A549 (cell line): ENCODE measurements around the gene NDUFB2. TPM values are rescaled to one million over a fixed set of nuclear protein-coding genes. Genes with fewer than 3 reads are reported as not detected.
A peak's percentile ranks its signal among the peaks of the same experiment; 100 is the strongest.

Experiments
- ATAC-seq, 2 experiments: fragments of 200-7000 bp in 1 of 2; fragments of >200 bp in 1 of 2; cut with Nextera tagmentation in 1 of 2; cut with Tn5 transposase in 1 of 2; 3 replicates each; pipeline versions ENCODE4 v1.8.0 to v1.9.1; 2018 to 2020; ENCODE audit warnings: mild to moderate bottlenecking in 1 of 2, moderate library complexity in 1 of 2
- CTCF ChIA-PET: fragments of 300-600 bp; sonication (Branson Sonifier 250); formaldehyde crosslinking; extraction: SDS; loops from one replicate; lab custom pipeline; 2021; ENCODE audit warnings: antibody characterized with exemption, inconsistent platforms; lab: Yijun Ruan, JAX
- POLR2A ChIA-PET: fragments of 350-600 bp; formaldehyde crosslinking; extraction: SDS; loops from one replicate; lab custom pipeline; 2021; ENCODE audit warnings: antibody characterized with exemption, inconsistent platforms; lab: Yijun Ruan, JAX
- DNase-seq, 2 experiments: peaks; one replicate each; pipeline versions ENCODE4 v3.0.0 to v3.0.0-alpha.2; 2011 to 2016; ENCODE audit warnings: low read depth in 1 of 2, low spot score in 1 of 2
- FAIRE-seq: peaks from 2 replicates; lab custom pipeline; 2011; peaks lifted over from hg19 to GRCh38; lab: Jason Lieb, UNC
- H3K27ac ChIP-seq, 2 experiments: fragments of >200 bp; sonication (Bioruptor Twin); formaldehyde crosslinking; 3 replicates each; pipeline ENCODE4 v1.5.1; 2016 to 2017
- H3K4me1 ChIP-seq: fragments of >200 bp; sonication (Bioruptor Twin); formaldehyde crosslinking; 3 replicates; pipeline ENCODE4 v1.6.1; 2016
- H3K4me2 ChIP-seq: fragments of >200 bp; sonication (Bioruptor Twin); formaldehyde crosslinking; 3 replicates; pipeline ENCODE4 v1.6.1; 2016
- H3K4me3 ChIP-seq: fragments of >200 bp; sonication (Bioruptor Twin); formaldehyde crosslinking; 3 replicates; pipeline ENCODE4 v1.5.1; 2016
- H3K9me3 ChIP-seq: fragments of >200 bp; sonication (Bioruptor Twin); formaldehyde crosslinking; 3 replicates; pipeline ENCODE4 v1.6.1; 2016
- ATOH8 ChIP-seq: fragments of 250-450 bp; sonication (Bioruptor Pico); IDR thresholded peaks from 2 replicates; pipeline ENCODE4 v1.5.0; 2020; ENCODE audit warnings: low read depth, mild to moderate bottlenecking, moderate library complexity
- CBX2 ChIP-seq: fragments of 200-600 bp; sonication (generic); IDR thresholded peaks from 2 replicates; pipeline ENCODE4 v1.6.1; 2016; ENCODE audit warnings: low read depth, mild to moderate bottlenecking, borderline replicate concordance
- CBX8 ChIP-seq: fragments of 200-600 bp; sonication (generic); IDR thresholded peaks from 2 replicates; pipeline ENCODE4 v1.6.1; 2016
- CEBPB ChIP-seq, 2 experiments: fragments of >200 bp in 1 of 2; sonication (Bioruptor Twin) in 1 of 2; formaldehyde crosslinking in 1 of 2; IDR thresholded peaks; 2 replicates each; pipeline ENCODE4 v1.6.1; 2012 to 2016
- E2F6 ChIP-seq: IDR thresholded peaks from 2 replicates; pipeline ENCODE4 v1.6.1; 2012; ENCODE audit warnings: low read depth, borderline replicate concordance
- EHF ChIP-seq: fragments of 250-450 bp; sonication (Bioruptor Pico); IDR thresholded peaks from 2 replicates; pipeline ENCODE4 v1.5.0; 2020; ENCODE audit warnings: mild to moderate bottlenecking
- EHMT2 ChIP-seq: fragments of 200-600 bp; sonication (generic); IDR thresholded peaks from 2 replicates; pipeline ENCODE4 v1.6.1; 2016; ENCODE audit warnings: antibody characterized with exemption, low read depth, mild to moderate bottlenecking, moderate library complexity
- ELK1 ChIP-seq: fragments of 150-350 bp; IDR thresholded peaks from 2 replicates; pipeline ENCODE4 v1.6.1; 2014; ENCODE audit warnings: low read depth, mild to moderate bottlenecking, low read length
- EP300 ChIP-seq, 2 experiments: fragments of >200 bp; sonication (Bioruptor Twin); formaldehyde crosslinking; IDR thresholded peaks; 2 replicates in 1 of 2; 3 replicates in 1 of 2; pipeline ENCODE4 v1.6.1; 2016 to 2017
- ESRRA ChIP-seq: fragments of 150-350 bp; IDR thresholded peaks from 2 replicates; pipeline ENCODE4 v1.6.1; 2014; ENCODE audit warnings: mild to moderate bottlenecking, low read length, borderline replicate concordance
- GATA3 ChIP-seq: IDR thresholded peaks from 2 replicates; pipeline ENCODE4 v1.6.1; 2012; ENCODE audit warnings: borderline replicate concordance
- HDAC2 ChIP-seq: fragments of 200-600 bp; sonication (generic); IDR thresholded peaks from 2 replicates; pipeline ENCODE4 v1.6.1; 2016
- HES2 ChIP-seq: fragments of >200 bp; sonication (Bioruptor Twin); formaldehyde crosslinking; IDR thresholded peaks from 2 replicates; pipeline ENCODE4 v1.6.1; 2016
- HOXB13 ChIP-seq: fragments of 250-450 bp; sonication (Bioruptor Pico); IDR thresholded peaks from 2 replicates; pipeline ENCODE4 v1.5.0; 2020; ENCODE audit warnings: low read depth, mild to moderate bottlenecking, moderate library complexity
- HOXB5 ChIP-seq: fragments of 250-450 bp; sonication (Bioruptor Pico); IDR thresholded peaks from 2 replicates; pipeline ENCODE4 v1.5.0; 2020; ENCODE audit warnings: mild to moderate bottlenecking, moderate library complexity
- JUN ChIP-seq, 2 experiments: fragments of >200 bp; sonication (Bioruptor Twin); formaldehyde crosslinking; IDR thresholded peaks; 2 replicates in 1 of 2; 3 replicates in 1 of 2; pipeline ENCODE4 v1.6.1; 2016 to 2017
- JUNB ChIP-seq: fragments of >200 bp; sonication (Bioruptor Twin); formaldehyde crosslinking; IDR thresholded peaks from 2 replicates; pipeline ENCODE4 v1.6.1; 2016
- MAFK ChIP-seq: fragments of 450-650 bp; IDR thresholded peaks from 2 replicates; pipeline ENCODE4 v1.6.1; 2014; ENCODE audit not compliant: partially characterized antibody
- MAX ChIP-seq: IDR thresholded peaks from 2 replicates; pipeline ENCODE4 v1.6.1; 2012
- MAZ ChIP-seq: fragments of 150-350 bp; IDR thresholded peaks from 2 replicates; pipeline ENCODE4 v1.6.1; 2014; ENCODE audit warnings: antibody characterized with exemption, low read depth, low read length, borderline replicate concordance
- MYC ChIP-seq: IDR thresholded peaks from 2 replicates; pipeline ENCODE4 v1.6.1; 2012; ENCODE audit warnings: mild to moderate bottlenecking, inconsistent platforms, low read length, improper control_type of control experiment, borderline replicate concordance
- NR3C1 ChIP-seq: fragments of >200 bp; sonication (Bioruptor Twin); formaldehyde crosslinking; IDR thresholded peaks from 3 replicates; pipeline ENCODE4 v1.6.1; 2017
- POLR2A ChIP-seq: IDR thresholded peaks from 2 replicates; pipeline ENCODE4 v1.6.1; 2012; ENCODE audit warnings: mild to moderate bottlenecking, low read length
- RAD21 ChIP-seq, 2 experiments: fragments of >200 bp in 1 of 2; sonication (Bioruptor Twin) in 1 of 2; formaldehyde crosslinking in 1 of 2; IDR thresholded peaks in 1 of 2; conservative IDR thresholded peaks in 1 of 2; 2 replicates in 1 of 2; 3 replicates in 1 of 2; pipeline ENCODE4 v1.6.1; 2012 to 2018; ENCODE audit warnings: inconsistent platforms in 1 of 2
- SREBF2 ChIP-seq: fragments of 450-650 bp; IDR thresholded peaks from 2 replicates; pipeline ENCODE4 v1.6.1; 2014; ENCODE audit warnings: mild to moderate bottlenecking, moderate library complexity
- USF2 ChIP-seq: fragments of 450-650 bp; IDR thresholded peaks from 2 replicates; pipeline ENCODE4 v1.6.1; 2014; ENCODE audit warnings: antibody characterized with exemption
- ZC3H11A ChIP-seq: fragments of 450-650 bp; IDR thresholded peaks from 2 replicates; pipeline ENCODE4 v1.6.1; 2014; ENCODE audit warnings: antibody characterized with exemption, mild to moderate bottlenecking
- ZFP36 ChIP-seq: fragments of 450-650 bp; IDR thresholded peaks from 2 replicates; pipeline ENCODE4 v1.6.1; 2014; ENCODE audit warnings: borderline replicate concordance; ENCODE audit not compliant: partially characterized antibody
- ZNF302 ChIP-seq: fragments of 250-450 bp; sonication (Bioruptor Pico); IDR thresholded peaks from 2 replicates; pipeline ENCODE4 v1.9.0; 2021; ENCODE audit warnings: inconsistent platforms, mild to moderate bottlenecking, moderate library complexity
- ZSCAN20 ChIP-seq: fragments of 250-450 bp; sonication (Bioruptor Pico); IDR thresholded peaks from 2 replicates; pipeline ENCODE4 v1.8.0; 2022; ENCODE audit warnings: mild to moderate bottlenecking, moderate library complexity
- WGBS: methylation state at CpG from one replicate; pipeline ENCODE4 v1.1.6; 2017; ENCODE audit errors: missing lambda C conversion rate; 5-methylcytosine and 5-hydroxymethylcytosine counted together
- polyA plus RNA-seq, 4 experiments: library from polyadenylated mRNA; depleted of rRNA in 3 of 4; stranded (reverse); fragments of >200 nt; fragmentation: RNase III in 1 of 4; extraction: RNeasy Plus Mini Kit Qiagen cat#74134 plus additional on column Dnase treatment in 1 of 4; gene quantifications; 2 replicates in 3 of 4; 3 replicates in 1 of 4; pipeline ENCODE4 v1.2.3, GENCODE V29; 2011 to 2017

Gene NDUFB2
- polyA plus RNA-seq, 2 of the 4 experiments (the other 2 are of a cell fraction) = 370 to 381 TPM

- WGBS = 90% methylated on average over 8 of the region's 8 CpGs
- peak overlapping the region; percentile 77; the same call in 1 of the 3 replicates for H3K4me3 ChIP-seq
- no peak for ATAC-seq
- POLR2A ChIA-PET = no interaction called here
- no peak for TF ChIP-seq EHF
- TF ChIP-seq HDAC2 = no peak
- no peak for TF ChIP-seq ELK1
- no peak for TF ChIP-seq JUNB
- no peak for TF ChIP-seq ZSCAN20 (CRISPR knock-in tag)
- no peak for TF ChIP-seq E2F6
- no peak for TF ChIP-seq ESRRA
- no peak for TF ChIP-seq ZC3H11A
- TF ChIP-seq MAFK = no peak
- no peak for TF ChIP-seq ATOH8
- TF ChIP-seq EHMT2 = no peak
- no peak for TF ChIP-seq USF2
- no peak for TF ChIP-seq HES2
- TF ChIP-seq JUN (IDR thresholded peaks at IDR 0.05) = no peak
- no peak for TF ChIP-seq POLR2A
- TF ChIP-seq, all 56 proteins: peak for 0
- no peaks in the 10 kb centered on the region for H3K9me3 ChIP-seq
- DNase-seq = no peak
- H3K4me1 ChIP-seq = peaks cover 15% of the 10 kb centered on the region; the same call in 2 of the 3 replicates
- H3K27ac ChIP-seq = no peak overlapping the region
- no peak for FAIRE-seq
- CTCF ChIA-PET = no interaction called here
- H3K4me2 ChIP-seq = peak overlapping the region; percentile 86
These were observed 2.0 kb downstream of the NDUFB2 start for GRCh38 chr7:140698477-140698876.

GRCh38 chr7:140702774-140703173, 6.3 kb downstream of the NDUFB2 start:
- TF ChIP-seq CBX2 (no peak), MAZ (no peak), EP300 (IDR thresholded peaks at IDR 0.05) (no peak), CEBPB (IDR thresholded peaks at IDR 0.05) (no peak), HES2 (no peak), ZFP36 (no peak), GATA3 (no peak)
- TF ChIP-seq, all 56 proteins: peak for 0
- WGBS = 82% methylated on average over 10 of the region's 10 CpGs
- Histone ChIP-seq H3K4me3 (no peak overlapping the region), H3K9me3 (no peaks in the 10 kb centered on the region), H3K27ac (no peak overlapping the region), H3K4me1 (peaks cover 8% of the 10 kb centered on the region; the same call in 1 of the 3 replicates), H3K4me2 (no peak overlapping the region)
- ATAC-seq (no peak), FAIRE-seq (no peak), DNase-seq (no peak)
- ChIA-PET CTCF (interaction anchor here (0.9 to 1.7 kb wide), 2 partner anchors 42 to 109 kb away, joined by 3 read pairs; no protein-coding TSS in a partner anchor), POLR2A (interaction anchor here (0.6 kb wide), 1 partner anchor 366 kb away, joined by 5 read pairs; no protein-coding TSS in a partner anchor)

- ATAC-seq (no peak), FAIRE-seq (no peak), DNase-seq (no peak)
- Histone ChIP-seq H3K27ac (no peak overlapping the region), H3K4me3 (no peak overlapping the region), H3K9me3 (no peaks in the 10 kb centered on the region), H3K4me1 (no peaks in the 10 kb centered on the region), H3K4me2 (no peak overlapping the region)
- WGBS = 94% methylated on average over 2 of the region's 2 CpGs
- ChIA-PET CTCF (no interaction called here), POLR2A (no interaction called here)
- TF ChIP-seq E2F6 (no peak), HOXB13 (no peak), MYC (no peak), NR3C1 (no peak), CBX8 (no peak), HOXB5 (CRISPR knock-in tag) (no peak), SREBF2 (no peak), EHF (no peak), ATOH8 (no peak), EP300 (IDR thresholded peaks at IDR 0.05) (no peak), RAD21 (conservative IDR thresholded peaks at IDR 0.05 in 1 of 2, IDR thresholded peaks at IDR 0.05 in 1 of 2) (no peak), EHMT2 (no peak), ZNF302 (CRISPR knock-in tag) (no peak), MAX (no peak)
These were observed 7.7 kb downstream of the NDUFB2 start for GRCh38 chr7:140704205-140704604.
